T-helper 1 cell (primary cell): ENCODE measurements around the gene BTN1A1.
"Not testable (repeated sequence)": the region's sequence is repeated elsewhere in the genome, so short reads cannot be mapped to it uniquely, and the experiment has no call there.

Experiments
- DNase-seq, 5 donors: peaks; one replicate each; pipeline ENCODE4 v3.0.0-alpha.2; 2012 to 2020

The BTN1A1 gene

GRCh38 chr6:26514984-26515383, 14.9 kb downstream of the BTN1A1 start:
- DNase-seq: no peak

- DNase-seq: no peak
Measured at GRCh38 chr6:26516481-26517427, 16.7 kb downstream of the BTN1A1 start.

- no peak for DNase-seq
Measured at GRCh38 chr6:26519359-26519758, 19.3 kb downstream of the BTN1A1 start.

- no peak for DNase-seq
Measured at GRCh38 chr6:26520237-26520849, 20.2 kb downstream of the BTN1A1 start.

DNA sequence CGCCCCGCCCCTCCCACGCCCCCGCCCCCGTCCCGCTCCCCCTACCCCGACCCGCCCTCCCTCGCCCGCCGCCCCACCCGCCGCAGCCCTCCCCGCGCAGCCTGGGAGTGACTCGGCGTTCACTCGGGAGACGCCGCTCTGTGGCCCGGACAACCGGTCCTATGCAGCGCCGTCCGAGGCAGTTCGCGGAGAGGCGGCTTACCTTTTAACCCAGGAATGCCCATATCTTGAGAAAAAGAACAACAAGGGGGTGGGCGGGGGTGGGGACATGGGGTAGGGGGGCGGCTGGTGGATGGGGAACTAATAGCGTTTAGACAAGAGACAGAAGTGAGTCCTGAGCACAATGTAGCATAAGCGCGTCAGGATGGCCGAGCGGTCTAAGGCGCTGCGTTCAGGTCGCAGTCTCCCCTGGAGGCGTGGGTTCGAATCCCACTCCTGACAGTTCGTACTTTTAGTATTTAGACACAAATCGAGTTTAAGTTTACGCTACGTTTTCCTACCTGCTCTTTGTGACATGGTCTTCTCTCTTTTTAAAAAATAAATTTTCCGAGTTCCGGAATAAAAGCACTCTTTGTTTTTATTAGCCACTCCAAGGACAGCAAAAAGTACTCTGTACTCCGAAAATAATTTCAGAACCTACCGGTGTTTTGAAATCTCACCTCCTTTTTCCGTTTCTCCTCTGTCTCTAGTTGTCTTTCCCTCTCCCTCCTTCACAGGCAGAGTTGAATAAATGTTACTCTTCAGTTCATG, 20.9 kb downstream of the BTN1A1 start:
- DNase-seq: peak; percentile 80 to 87 (median 86)

DNA sequence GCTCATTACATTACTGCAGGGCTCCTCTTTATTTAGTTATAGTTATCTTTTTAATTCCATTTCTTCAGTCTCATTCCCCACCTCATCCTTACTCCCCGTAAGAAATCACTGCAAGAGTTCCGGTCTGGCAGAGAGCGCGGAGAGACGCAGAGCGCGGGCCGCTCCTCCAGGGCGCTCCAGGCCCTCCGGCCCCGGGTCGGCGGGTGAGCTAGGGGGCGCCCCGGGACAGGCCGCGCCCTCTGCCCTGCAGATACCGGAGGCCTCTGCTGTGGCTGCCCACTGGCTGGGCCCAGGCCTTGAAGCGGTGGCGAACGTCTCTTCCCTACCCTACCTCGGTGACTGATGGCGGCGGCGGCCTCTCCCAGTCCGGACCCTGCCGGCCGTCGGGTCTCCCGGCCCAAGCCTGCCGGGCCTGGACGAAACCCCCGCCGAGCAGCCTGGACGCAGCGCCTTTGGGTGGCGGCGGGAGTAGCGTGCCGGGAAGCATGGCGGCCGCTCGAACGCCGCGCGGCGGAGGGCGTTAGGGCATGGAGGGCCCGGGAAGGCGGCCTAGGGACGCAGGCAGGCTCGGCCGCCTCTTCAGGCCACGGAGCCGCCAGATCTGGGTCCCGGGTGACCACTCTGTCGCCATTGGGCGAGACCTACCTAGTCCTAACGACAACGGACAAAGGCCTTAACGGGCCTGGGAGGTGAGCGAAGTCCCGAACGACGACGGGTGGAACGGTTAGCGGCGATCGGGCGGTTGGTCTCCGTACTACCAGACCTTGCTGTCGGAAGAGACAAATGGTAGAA, 21.7 kb downstream of the BTN1A1 start:
- DNase-seq: peak; percentile 40 to 80 (median 54)

DNA sequence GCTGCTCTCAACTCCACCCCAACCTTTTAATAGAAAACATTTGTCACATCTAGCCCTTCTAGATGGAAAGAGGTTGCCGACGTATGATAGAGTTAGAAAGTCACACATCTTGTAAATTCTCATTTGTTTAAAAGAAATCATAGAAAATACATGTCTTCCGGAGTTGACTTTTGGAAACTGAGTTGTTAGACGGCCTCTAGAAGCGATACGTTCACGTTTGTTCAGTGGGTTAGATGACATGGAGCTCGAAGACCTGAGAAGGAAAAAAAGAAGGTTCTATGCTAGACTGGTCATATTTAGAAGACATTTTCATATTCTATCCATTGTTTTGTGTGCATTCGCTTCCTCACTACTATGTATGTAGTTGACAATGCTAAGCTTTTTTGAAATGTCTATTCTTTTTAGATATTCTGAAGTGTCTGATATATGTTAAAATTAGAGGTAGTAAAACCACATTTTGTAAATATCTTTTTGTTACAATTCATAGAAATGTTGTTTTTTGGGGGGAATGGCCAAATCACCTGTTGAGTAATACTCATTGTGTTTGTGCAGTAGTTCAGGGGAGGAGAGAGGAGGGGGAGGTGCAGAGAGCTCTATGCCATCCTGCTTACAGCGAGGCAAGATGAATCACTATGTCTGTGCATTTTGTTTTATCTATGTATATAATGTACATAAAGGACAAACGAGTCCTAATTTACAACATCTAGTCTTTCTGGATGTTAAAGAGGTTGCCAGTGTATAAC, 22.6 kb downstream of the BTN1A1 start:
- peak in 1 of 5 donors; percentile 35 for DNase-seq

- DNase-seq: not testable (repeated sequence)
Measured at GRCh38 chr6:26524314-26524713, 24.2 kb downstream of the BTN1A1 start.

- no peak for DNase-seq
Measured at GRCh38 chr6:26524722-26525370, 24.7 kb downstream of the BTN1A1 start.

DNA sequence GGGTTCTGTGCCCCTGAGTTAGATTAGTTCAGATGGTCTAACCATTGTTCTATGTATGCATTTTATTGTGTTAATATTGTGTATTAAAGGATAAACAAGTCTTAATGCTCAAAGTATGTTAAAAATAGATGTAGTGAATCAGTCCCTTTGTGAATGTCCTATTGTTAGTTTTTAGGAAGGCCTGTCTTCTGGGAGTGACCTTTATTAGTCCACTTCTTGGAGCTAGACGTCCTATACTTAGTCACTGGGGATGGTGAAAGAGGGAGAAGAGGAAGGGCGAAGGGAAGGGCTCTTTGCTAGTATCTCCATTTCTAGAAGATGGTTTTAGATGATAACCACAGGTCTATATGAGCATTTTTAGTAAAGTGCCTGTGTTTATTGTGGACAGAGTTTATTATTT, 25.7 kb downstream of the BTN1A1 start:
- DNase-seq: no peak

GRCh38 chr6:26526928-26527327, 26.8 kb downstream of the BTN1A1 start:
- no peak for DNase-seq

GRCh38 chr6:26530203-26530602, 30.1 kb downstream of the BTN1A1 start:
- DNase-seq: no peak

- DNase-seq: no peak
Measured at GRCh38 chr6:26531897-26532296, 31.8 kb downstream of the BTN1A1 start.

DNA sequence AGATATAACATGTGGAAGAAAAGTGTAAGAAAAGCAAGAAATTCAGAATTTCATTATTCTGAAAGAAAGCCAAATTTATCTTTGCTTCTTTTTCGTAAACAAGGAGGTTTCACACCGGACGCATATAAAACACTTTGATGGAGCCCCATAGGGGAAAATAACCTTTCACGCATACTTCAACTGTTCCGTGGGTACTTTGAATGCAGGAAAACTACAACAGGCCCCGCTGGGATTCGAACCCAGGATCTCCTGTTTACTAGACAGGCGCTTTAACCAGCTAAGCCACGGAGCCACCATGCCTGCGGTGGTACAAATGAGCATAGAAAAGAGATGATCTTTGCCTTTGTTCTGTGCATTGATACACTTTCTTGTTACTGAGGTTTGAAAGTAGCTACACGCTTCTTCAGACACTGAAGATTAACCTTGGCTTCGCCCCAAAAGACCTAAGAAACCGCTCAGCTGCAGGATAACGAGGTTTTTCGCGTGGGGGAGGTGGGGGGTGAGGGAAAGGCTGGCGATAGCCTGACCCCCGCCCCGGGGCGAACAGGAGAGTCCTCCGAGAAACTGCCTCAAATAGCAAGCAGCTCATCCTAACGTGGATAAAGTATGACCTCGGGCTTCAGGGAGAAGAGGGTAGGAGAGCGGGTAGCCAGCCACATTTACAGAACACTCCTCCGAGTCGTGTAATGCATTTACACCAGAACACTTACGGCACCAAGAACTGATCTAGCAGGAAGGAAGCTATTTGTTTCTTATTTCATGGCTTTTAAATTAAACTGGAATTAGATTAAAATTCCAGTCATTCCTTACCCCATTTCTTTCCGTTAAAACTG, 32.8 kb downstream of the BTN1A1 start:
- peak; percentile 60 to 89 (median 78) for DNase-seq

GRCh38 chr6:26533532-26533931, 33.4 kb downstream of the BTN1A1 start:
- DNase-seq: no peak

DNA sequence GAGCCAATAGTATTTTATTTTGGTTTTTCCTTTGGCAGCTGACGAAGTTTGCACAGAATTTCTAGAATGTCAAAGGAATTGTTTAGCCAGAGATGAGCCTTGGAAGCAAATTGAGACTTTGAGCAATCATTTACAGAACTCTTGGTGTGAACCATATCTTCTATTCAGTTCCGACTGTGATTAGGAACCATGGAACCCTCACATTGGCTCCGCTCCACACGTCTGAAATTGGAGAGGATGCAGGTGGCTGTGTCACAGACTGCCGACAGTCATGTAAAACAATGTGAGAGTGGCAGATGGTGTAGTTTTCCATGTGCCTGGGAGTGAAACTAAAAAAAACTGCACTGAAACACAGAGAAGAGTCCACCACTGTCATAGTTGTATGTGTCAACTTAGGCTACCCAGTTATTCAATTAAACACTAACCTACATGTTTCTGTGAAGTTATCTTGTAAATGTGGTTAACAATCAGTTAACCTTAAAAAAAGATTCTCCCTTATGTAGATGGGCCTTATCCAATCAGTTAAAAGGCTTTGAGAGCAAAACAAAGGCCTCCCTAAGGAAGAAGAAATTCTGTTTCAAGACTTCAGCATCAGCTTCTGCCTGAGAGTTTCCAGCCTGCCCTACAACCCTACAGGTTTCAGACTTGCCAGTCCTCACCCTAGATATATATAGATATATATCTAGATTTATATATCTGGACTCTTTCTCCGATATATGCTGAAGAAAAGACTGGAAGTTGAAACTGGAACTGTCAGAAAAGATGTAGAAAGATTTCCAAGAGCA, 34.8 kb downstream of the BTN1A1 start:
- no peak for DNase-seq

- peak in 2 of 5 donors; percentile 7 to 77 for DNase-seq
Measured at GRCh38 chr6:26536571-26537159, 36.6 kb downstream of the BTN1A1 start.

GRCh38 chr6:26537160-26537845, 37.2 kb downstream of the BTN1A1 start:
- peak; percentile 72 to 93 (median 83) for DNase-seq
